HuH-7.5 (cell line): ENCODE results near the gene TMOD1.
"Not testable (repeated sequence)": the region's sequence is repeated elsewhere in the genome, so short reads cannot be mapped to it uniquely, and the experiment has no call there.

Experiments used
- DNase-seq: peaks from one replicate; pipeline ENCODE4 v3.0.0; 2011; ENCODE audit warnings: low spot score

The TMOD1 gene

GRCh38 chr9:97498846-97499245, 2.6 kb upstream of the TMOD1 start:
- not testable (repeated sequence) for DNase-seq

- no peak for DNase-seq
Observed at GRCh38 chr9:97500263-97500662, 1.2 kb upstream of the TMOD1 start.

GRCh38 chr9:97500765-97501176, 695 bp upstream of the TMOD1 start:
- no peak for DNase-seq

GRCh38 chr9:97501972-97502221, 431 bp downstream of the TMOD1 start:
- no peak for DNase-seq

GRCh38 chr9:97502222-97502983, 937 bp downstream of the TMOD1 start:
- DNase-seq: peak; percentile 46

- peak; percentile 37 for DNase-seq
Observed at GRCh38 chr9:97502984-97503861, 1.8 kb downstream of the TMOD1 start.

GRCh38 chr9:97503862-97504210, 2.4 kb downstream of the TMOD1 start:
- no peak for DNase-seq

- DNase-seq: no peak
Observed at GRCh38 chr9:97504381-97505216, 3.1 kb downstream of the TMOD1 start.

- DNase-seq: no peak
Observed at GRCh38 chr9:97505845-97506244, 4.4 kb downstream of the TMOD1 start.

GRCh38 chr9:97506306-97506705, 4.8 kb downstream of the TMOD1 start:
- DNase-seq: no peak

GRCh38 chr9:97506787-97507186, 5.3 kb downstream of the TMOD1 start:
- DNase-seq: no peak

GRCh38 chr9:97507428-97507984, 6.0 kb downstream of the TMOD1 start:
- DNase-seq: no peak

- no peak for DNase-seq
Observed at GRCh38 chr9:97508852-97509251, 7.4 kb downstream of the TMOD1 start.

GRCh38 chr9:97510797-97511654, 9.6 kb downstream of the TMOD1 start:
- no peak for DNase-seq

- DNase-seq: no peak
Observed at GRCh38 chr9:97511655-97512427, 10.4 kb downstream of the TMOD1 start.

- no peak for DNase-seq
Observed at GRCh38 chr9:97512966-97513560, 11.6 kb downstream of the TMOD1 start.

GRCh38 chr9:97514531-97514930, 13.1 kb downstream of the TMOD1 start:
- no peak for DNase-seq

- no peak for DNase-seq
Observed at GRCh38 chr9:97515662-97516061, 14.2 kb downstream of the TMOD1 start.

- DNase-seq: no peak
Observed at GRCh38 chr9:97516111-97516510, 14.6 kb downstream of the TMOD1 start.
